Measurements from ENCODE around the gene ESD.
"Not testable (repeated sequence)": the region's sequence is repeated elsewhere in the genome, so short reads cannot be mapped to it uniquely, and the experiment has no call there.

The ESD gene

GRCh38 chr13:46783504-46783903 is 13.5 kb downstream of the ESD start:
- DNase-seq: no peak

- DNase-seq: no peak
Observed at GRCh38 chr13:46782691-46783090, 14.3 kb downstream of the ESD start.

- no peak for DNase-seq
Observed at GRCh38 chr13:46782066-46782465, 14.9 kb downstream of the ESD start.

DNA sequence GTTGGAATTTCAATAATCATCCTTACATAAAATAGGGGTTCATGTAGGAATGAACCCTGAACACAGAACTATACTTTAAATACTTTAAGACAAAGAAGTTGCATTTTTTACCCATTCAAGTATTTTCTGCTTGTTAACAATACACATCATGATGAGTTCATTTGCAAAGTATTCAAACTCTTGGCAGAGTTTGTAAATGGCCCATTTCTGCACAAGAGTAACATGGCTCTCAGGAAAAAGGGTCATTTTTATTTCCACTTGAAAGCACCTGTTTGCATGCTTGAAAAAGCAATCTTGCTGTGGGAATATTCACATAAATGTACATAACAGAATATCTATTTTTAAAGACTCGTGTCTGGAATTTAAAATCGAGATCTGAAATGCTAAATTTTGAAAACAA is 18.1 kb downstream of the ESD start:
- DNase-seq: no peak

DNA sequence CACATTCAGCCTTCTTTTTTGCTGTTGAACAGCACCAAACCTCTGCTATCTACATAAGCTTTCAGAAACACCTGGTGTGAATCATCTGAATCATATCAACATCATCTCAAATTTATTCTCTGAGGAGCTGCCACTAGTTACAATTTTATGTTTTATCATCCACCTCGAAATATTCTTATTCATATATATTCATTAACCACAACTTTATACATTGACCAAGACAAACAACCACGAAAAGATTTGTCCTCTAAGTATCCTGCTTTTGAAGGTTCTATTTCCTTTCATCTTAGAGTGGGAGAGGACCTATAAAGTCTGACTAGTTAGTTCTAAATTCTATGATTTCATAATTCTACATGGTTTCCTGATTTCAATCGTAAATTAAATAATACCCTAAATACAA is 18.9 kb downstream of the ESD start:
- DNase-seq: no peak

- DNase-seq: no peak
Observed at GRCh38 chr13:46775385-46776107, 21.4 kb downstream of the ESD start.

DNA sequence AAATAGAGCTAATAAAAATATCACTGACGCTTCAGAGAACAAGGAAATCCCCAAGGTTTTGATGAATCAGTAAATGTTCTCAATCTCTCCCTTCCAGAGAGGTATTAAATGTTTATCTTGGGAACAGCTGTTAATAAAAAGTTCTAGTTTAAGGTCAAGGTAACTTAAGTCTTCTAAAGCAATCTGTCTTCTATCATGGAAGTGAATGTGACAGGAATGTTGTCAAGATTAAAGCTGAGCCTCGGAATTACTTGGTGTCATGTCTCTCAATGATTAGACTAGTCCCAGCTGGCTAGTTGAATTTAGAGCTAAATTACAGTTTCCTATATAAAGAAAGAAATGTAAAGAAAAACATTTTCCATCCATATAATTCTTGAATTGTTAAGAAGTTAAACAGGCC is 23.4 kb downstream of the ESD start:
- no peak for DNase-seq

DNA sequence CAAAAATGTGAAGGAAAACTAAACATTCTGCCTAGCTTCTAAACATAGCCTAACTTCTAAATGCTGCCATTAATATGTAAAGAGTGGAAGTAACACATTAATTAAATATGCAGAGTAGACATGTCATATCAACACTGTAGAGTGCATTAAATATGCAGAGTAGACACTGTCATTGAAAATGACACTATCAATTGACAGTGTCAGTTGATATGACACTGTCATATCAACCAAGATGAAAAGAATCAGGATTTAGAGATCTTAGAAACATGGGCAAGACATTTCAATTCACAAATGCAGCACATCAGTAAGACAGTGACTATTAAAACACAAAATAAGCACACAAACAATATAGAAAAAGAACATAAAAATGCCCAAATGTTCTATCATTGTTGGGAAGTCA is 25.3 kb downstream of the ESD start:
- DNase-seq: no peak

DNA sequence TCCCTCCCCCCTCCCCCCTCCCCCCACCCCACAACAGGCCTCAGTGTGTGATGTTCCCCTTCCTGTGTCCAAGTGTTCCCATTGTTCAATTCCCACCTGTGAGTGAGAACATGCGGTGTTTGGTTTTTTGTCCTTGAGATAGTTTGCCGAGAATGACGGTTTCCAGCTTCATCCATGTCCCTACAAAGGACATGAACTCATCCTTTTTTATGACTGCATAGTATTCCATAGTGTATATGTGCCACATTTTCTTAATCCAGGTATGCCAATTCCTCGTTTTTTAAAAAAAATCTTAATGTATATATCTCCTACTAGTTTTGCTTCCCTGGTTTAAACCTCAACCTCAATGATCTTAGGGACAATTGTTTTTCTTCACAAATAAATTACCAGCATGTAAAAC is 27.0 kb downstream of the ESD start:
- not testable (repeated sequence) for DNase-seq

GRCh38 chr13:46761866-46762265 is 35.1 kb downstream of the ESD start:
- DNase-seq: no peak

DNA sequence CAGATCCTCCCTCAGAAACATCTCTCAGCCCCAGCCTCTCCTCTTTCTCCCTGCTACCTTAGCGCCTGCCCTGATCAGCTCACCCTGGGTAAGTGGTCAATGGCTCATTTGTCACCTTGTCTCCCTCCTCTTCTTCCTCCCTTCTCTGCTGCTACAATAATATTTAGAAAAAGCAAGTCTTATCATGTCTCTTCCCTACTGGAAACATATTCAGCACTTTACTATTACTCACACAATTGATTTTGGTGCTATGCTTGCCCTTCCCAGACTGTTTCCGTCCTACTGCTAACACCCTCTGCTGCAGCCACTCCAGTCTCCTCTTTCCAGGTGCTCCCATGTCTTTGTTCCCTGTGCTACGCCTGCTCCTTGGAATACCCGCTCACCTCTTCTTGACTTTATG is 35.8 kb downstream of the ESD start:
- DNase-seq: no peak

- DNase-seq: no peak
Observed at GRCh38 chr13:46759846-46760245, 37.1 kb downstream of the ESD start.

DNA sequence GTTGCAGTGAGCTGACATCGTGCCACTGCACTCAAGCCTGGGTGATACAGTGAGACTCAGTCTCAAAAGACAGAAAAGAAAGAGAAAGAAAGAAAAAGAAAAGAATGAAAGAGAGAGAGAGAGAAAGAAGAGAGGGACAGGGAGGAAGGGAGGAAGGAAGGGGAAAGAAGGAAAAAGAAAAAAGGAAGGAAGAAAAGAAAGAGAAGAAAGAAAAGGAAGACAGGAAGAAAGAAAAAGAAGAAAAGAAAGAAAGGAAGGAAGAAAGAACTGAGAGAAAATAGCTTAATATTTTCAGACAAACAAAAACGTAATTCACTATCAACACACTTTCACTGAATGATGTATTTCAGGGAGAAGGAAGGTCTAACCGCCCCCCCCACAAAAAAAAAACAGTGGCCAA is 39.3 kb downstream of the ESD start:
- no peak for DNase-seq

DNA sequence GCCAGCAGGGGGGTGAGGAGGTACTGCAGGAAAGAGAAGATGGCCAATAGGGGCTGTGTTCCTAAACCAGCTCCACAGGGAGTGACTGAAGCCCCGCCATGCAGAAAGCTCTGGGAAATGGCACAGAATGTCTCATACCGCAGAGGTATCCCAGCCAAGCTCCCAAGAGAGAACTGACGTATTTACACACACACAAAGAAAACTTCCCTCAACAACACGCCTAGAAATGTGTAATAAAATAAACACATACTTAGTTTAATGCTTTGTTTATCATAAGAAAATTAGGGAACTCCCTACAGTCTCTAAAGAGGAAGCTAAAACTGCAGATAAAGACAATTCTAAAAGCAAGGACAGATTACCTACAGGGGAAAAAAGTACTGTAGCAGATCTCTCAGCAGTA is 40.0 kb downstream of the ESD start:
- no peak for DNase-seq

DNA sequence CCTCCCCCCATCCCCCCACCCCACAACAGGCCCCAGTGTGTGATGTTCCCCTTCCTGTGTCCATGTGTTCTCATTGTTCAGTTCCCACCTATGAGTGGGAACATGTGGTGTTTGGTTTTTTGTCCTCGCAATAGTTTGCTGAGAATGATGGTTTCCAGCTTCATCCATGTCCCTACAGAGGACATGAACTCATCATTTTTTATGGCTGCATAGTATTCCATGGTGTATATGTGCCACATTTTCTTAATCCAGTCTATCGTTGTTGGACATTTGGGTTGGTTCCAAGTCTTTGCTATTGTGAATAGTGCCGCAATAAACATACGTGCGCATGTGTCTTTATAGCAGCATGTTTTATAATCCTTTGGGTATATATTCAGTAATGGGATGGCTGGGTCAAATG is 41.5 kb downstream of the ESD start:
- not testable (repeated sequence) for DNase-seq

- no peak for DNase-seq
Observed at GRCh38 chr13:46754812-46755211, 42.1 kb downstream of the ESD start.

GRCh38 chr13:46753917-46754316 is 43.0 kb downstream of the ESD start:
- no peak for DNase-seq

- DNase-seq: no peak
Observed at GRCh38 chr13:46753137-46753536, 43.8 kb downstream of the ESD start.

DNA sequence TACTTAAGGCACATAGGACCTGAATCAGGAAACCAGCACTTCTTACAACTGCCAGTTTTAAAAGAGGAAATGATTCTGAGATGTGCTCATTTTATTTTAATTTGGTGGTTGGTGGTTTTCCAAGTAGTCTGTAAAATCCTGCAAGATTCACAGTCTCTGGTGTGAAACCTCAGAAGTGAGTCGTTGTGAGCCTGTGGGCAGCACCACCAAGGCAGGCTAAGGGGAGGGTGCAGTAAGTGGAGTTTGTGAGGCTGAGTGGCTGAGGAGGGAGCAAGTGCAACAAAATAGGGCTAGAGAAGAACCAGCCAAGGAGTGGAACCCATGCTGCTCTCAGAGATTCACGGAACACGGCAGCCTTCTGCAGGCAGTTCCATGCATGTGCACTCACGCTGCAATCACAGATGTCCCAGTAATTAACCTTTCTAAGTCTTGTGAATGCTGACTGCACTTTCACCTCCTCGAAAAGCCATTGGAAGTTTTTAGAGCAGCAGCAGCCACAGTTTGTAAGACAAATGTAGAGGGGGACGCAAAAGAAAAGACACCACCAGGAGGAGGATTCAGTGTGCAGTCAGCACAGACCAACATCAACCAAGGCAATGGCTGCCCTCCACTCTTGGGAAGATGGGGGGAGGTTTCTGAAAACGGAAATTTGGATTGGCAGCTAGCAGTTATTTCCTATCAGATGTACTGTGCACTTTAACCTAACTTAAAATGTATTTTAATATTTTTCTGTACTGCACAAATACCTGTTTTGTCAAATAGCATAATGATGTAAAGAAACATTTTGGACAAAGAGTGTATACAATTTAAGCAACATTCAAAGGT is 44.9 kb downstream of the ESD start:
- DNase-seq: peak; percentile 87

DNA sequence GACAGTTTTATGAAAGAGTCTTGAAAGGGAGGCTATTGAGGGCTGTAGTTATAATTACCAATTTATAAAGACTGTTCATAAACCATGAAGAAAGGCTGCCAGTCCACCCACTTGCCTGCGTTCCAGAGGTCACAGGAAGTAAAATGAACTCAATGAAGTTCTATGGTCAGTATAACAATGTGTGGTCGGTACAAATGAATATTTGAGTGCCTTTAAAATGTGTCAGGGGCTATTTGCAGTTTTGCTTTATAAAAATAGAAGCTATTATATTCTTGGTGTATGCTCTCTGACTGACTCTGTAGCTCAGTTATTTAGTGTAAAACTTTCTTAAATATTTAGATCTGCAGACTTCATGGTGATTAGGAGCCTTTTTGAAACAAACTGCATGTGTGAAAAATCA is 47.0 kb downstream of the ESD start:
- no peak for DNase-seq

GRCh38 chr13:46748300-46748699 is 48.7 kb downstream of the ESD start:
- no peak for DNase-seq

GRCh38 chr13:46747031-46747820 is 49.7 kb downstream of the ESD start:
- DNase-seq: no peak

- DNase-seq: no peak
Observed at GRCh38 chr13:46745706-46746105, 51.3 kb downstream of the ESD start.

GRCh38 chr13:46745062-46745461 is 51.9 kb downstream of the ESD start:
- no peak for DNase-seq

Measured in activated CD4-positive, alpha-beta T cell treated with anti-CD3 and anti-CD28 coated beads, Interleukin-10, Interleukin-2, amounts not matched to agents 100 ng/mL and 50 ng/mL, durations not matched to agents 16 hours and 8 hours (primary cell).